Ovary (tissue), 9 donors: ENCODE data around the gene CLDN20. TPM values are rescaled to one million over a fixed set of nuclear protein-coding genes. Genes with fewer than 3 reads are reported as not detected.

Source experiments
- DNase-seq, 5 donors: peaks; one replicate each; pipeline ENCODE4 v3.0.0-alpha.2; 2019 to 2020
- H3K27ac ChIP-seq, 2 donors: fragments of 200-600 bp; one replicate each; pipeline versions ENCODE4 v1.5.1 to v1.8.0; 2019 to 2022
- H3K27me3 ChIP-seq: fragments of 200-600 bp; one replicate; pipeline ENCODE4 v1.8.0; 2022
- H3K36me3 ChIP-seq: fragments of 200-600 bp; sonication (generic); one replicate; pipeline ENCODE4 v1.5.1; 2019
- H3K4me1 ChIP-seq: one replicate; pipeline ENCODE4 v1.8.1; 2013; ENCODE audit warnings: mild to moderate bottlenecking, moderate library complexity; ENCODE audit not compliant: insufficient read depth
- H3K4me3 ChIP-seq: fragments of 200-600 bp; sonication (generic); one replicate; pipeline ENCODE4 v1.5.1; 2017
- H3K9me3 ChIP-seq, 2 donors: fragments of 200-600 bp in 1 of 2; sonication (generic) in 1 of 2; one replicate each; pipeline versions ENCODE4 v1.5.1 to v1.8.1; 2013 to 2019; ENCODE audit warnings: mild to moderate bottlenecking in 1 of 2, moderate library complexity in 1 of 2
- CTCF ChIP-seq, 3 donors: fragments of 450-650 bp in 2 of 3; fragments of 200-600 bp in 1 of 3; IDR thresholded peaks; one replicate each; pipeline versions ENCODE4 v1.5.1 to v1.8.0; 2016 to 2022; ENCODE audit warnings: antibody characterized with exemption in 3 of 3, mild to moderate bottlenecking in 1 of 3
- EP300 ChIP-seq: sonication (generic); formaldehyde crosslinking; IDR thresholded peaks from one replicate; pipeline ENCODE4 v1.6.1; 2017; ENCODE audit warnings: antibody characterized with exemption
- POLR2A ChIP-seq: fragments of 450-650 bp; IDR thresholded peaks from one replicate; pipeline ENCODE4 v1.6.1; 2017; ENCODE audit warnings: antibody characterized with exemption, mild to moderate bottlenecking, moderate library complexity
- WGBS, 3 donors: extraction: QIAGEN DNeasy Blood & Tissue Kit in 1 of 3; methylation state at CpG; one replicate each; pipeline versions ENCODE4 v1.1.5 to v1.1.7; 2013 to 2017; 5-methylcytosine and 5-hydroxymethylcytosine counted together
- intact Hi-C, 4 donors: fragments of 100-400 bp; cut with DNase I; formaldehyde crosslinking; loops; one replicate each; pipeline versions ENCODE4 v1.11.0 to v1.15.1; 2022 to 2023
- polyA plus RNA-seq, 2 donors: library from polyadenylated mRNA; stranded (reverse); fragments of 200-250 nt in 1 of 2; fragments of 350-450 nt in 1 of 2; fragmentation: Illumina TruSeq in 1 of 2; extraction: RNeasy Lipid Tissue Mini Kit (QIAGEN cat#74804) in 1 of 2; gene quantifications; one replicate each; pipeline ENCODE4 v1.2.3, GENCODE V29; 2013 to 2014
- total RNA-seq, 7 donors: library from RNA; depleted of rRNA in 2 of 7; stranded (reverse); fragments of >200 nt in 2 of 7; fragmentation: NEBNext Ultra II Directional in 3 of 7; extraction: Animal tissue kit (Norgen Biotek cat#: 25700) in 3 of 7; gene quantifications; one replicate each; pipeline versions ENCODE4 v1.1.0 to v1.2.4, GENCODE V29; 2016 to 2023
- donor health status: DM: no; HTN: no; CAD: no; lungs with moderate emphysema.
- donor health status: DM: no; HTN: no; CAD: no.
- donor health status: Bipolar disorder and iron deficiency.
- donor health status: DM: yes; HTN: yes; CAD: no.
- donor health status: DM: no; HTN: no; CAD: no.
- donor health status: DM: yes; HTN: yes; CAD: no.

The CLDN20 gene
- total and polyA plus RNA-seq, 9 donors = not detected

- TF ChIP-seq POLR2A (no peak), EP300 (no peak), CTCF (IDR thresholded peaks at IDR 0.05) (no peak)
- DNase-seq = no peak
- 93 to 96% (median 96%) methylated on average over 19 of the region's 19 CpGs for WGBS, 3 donors
- Histone ChIP-seq H3K27me3 (no peaks in the 10 kb centered on the region), H3K9me3 (no peaks in the 10 kb centered on the region), H3K36me3 (no peaks in the 10 kb centered on the region), H3K27ac (no peak overlapping the region), H3K4me3 (no peak overlapping the region), H3K4me1 (no peaks in the 10 kb centered on the region)
- intact Hi-C loops = no loop called here
Observed at GRCh38 chr6:155240905-155241600, 22.8 kb upstream of the CLDN20 start.

DNA sequence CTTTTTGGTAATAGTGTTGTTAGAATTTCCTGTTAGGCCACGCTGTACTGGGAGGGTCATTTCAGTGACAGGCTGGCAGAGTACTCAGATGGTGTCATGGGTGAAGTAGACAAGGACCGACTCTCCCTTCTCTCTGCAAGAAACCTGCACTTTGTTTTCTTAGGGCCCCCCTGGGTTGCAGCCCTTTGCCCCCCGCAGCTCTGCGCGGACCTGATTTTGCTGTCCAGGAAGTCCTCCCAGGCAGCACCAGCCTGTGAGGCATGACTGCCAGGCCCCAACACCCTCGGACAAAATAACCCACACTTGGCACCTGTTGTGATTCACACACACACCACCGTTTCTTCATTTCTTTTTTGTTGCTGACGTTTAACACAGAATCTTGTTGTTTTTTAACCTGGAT lies 21.8 kb upstream of the CLDN20 start:
- intact Hi-C loops = no loop called here
- TF ChIP-seq CTCF (IDR thresholded peaks at IDR 0.05) (no peak), POLR2A (no peak)
- Histone ChIP-seq H3K9me3 (no peaks in the 10 kb centered on the region), H3K27ac (no peak overlapping the region), H3K36me3 (no peaks in the 10 kb centered on the region), H3K4me3 (no peak overlapping the region), H3K27me3 (no peaks in the 10 kb centered on the region), H3K4me1 (no peaks in the 10 kb centered on the region)
- no peak for DNase-seq
- WGBS, 3 donors = 79 to 84% (median 80%) methylated on average over 8 of the region's 8 CpGs

DNA sequence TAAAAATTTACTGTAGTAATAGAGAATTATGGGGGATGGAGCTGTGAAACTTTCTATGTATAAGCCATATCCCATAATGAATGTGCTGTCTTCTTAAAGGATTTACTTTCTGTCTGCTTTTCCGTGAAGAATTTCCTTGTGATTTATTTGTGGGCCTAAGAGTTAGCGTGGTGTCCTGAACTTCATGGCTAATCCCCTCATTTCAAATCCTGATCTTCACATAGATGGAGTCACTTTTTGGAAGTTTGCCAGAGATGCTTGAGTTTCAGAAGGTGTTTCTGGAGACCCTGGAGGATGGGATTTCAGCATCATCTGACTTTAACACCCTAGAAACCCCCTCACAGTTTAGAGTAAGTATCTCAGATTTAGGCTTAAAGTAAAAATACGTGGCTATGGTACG lies 19.4 kb upstream of the CLDN20 start:
- Histone ChIP-seq H3K27me3 (no peaks in the 10 kb centered on the region), H3K4me1 (peaks cover 2% of the 10 kb centered on the region), H3K27ac (no peak overlapping the region), H3K9me3 (no peaks in the 10 kb centered on the region), H3K36me3 (no peaks in the 10 kb centered on the region), H3K4me3 (no peak overlapping the region)
- intact Hi-C loops = no loop called here
- TF ChIP-seq EP300 = no peak
- no peak for TF ChIP-seq CTCF (IDR thresholded peaks at IDR 0.05)
- TF ChIP-seq POLR2A = no peak
- WGBS, 3 donors = 85 to 86% (median 85%) methylated on average over 4 of the region's 4 CpGs
- DNase-seq = no peak

- TF ChIP-seq EP300 (no peak), CTCF (IDR thresholded peaks at IDR 0.05) (no peak)
Observed at GRCh38 chr6:155245193-155245592, 18.6 kb upstream of the CLDN20 start.

More at GRCh38 chr6:155245193-155245592, 18.6 kb upstream of the CLDN20 start:
- DNase-seq = no peak
- Histone ChIP-seq H3K27me3 (no peaks in the 10 kb centered on the region), H3K9me3 (no peaks in the 10 kb centered on the region), H3K4me1 (peaks cover 2% of the 10 kb centered on the region), H3K27ac (no peak overlapping the region), H3K4me3 (no peak overlapping the region), H3K36me3 (no peaks in the 10 kb centered on the region)
- 89 to 92% (median 90%) methylated on average over 7 of the region's 7 CpGs for WGBS, 3 donors
- intact Hi-C loops = loop anchor here in 2 of 4 donors (5.0 kb wide), 2 partner anchors 257 to 568 kb away; no protein-coding TSS in a partner anchor
